ENCODE data around the gene ASIC4.

Gene ASIC4

DNA sequence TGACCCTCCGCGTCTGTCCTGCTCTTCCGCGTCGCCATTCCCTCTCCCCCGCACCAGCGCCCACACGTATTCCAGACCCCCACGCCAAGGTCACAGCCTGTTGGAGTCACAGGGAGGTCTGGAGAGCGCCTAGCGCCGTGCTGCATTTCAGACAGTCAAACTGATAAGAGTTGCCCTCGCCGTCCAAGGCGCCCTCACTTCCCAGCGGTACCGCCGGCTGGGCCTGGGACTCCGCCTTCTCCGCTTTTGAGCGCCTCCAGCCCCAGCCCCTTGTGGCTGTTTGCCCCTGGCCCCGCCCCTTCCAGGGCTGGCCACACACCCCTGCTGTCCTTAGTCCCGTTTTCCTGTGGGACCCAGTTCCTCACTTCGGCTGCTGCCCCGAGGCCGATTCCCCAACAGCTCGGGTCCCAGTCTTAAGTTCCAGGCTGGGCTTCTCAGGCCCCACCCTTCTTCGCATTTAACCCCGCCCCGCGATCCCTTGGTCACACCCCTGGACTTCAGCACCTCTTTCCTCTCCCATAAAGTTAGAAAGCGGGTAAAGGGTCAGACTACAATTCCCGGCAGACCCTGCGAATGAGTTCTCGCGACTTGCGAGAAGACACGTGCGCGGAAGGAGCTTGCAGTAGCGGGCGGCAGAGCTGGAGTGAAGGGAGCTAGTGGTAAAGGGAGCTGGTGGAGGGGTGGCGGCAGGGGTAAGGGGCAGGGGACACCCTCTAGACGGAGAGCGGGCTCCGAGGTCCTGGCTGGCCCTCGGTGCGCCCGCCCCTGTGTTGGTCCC is 15.8 kb upstream of the ASIC4 start, which contains the start of gene GMPPA:
TSS of gene GMPPA (plus strand) at position 612 of the 778 bp plus-strand sequence. CDS start 1,085 bp downstream, outside the sequence.
- DNase-seq (ENCODE audit: low read depth in 2 of 2), result peak; percentile 78

DNA sequence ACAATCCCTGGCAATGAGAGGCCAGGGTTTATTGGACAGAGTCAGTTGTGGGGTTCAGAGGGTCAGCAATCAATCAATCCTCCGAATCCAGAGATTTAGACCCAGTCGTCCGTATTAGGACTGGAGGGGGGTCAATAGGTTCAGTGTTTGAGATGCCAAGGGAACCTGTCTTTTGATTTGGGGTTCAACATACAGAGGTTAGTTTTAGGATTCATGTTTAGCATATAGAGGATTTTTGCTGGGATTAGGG is 15.3 kb upstream of the ASIC4 start:
- DNase-seq (ENCODE audit: low read depth in 2 of 2), result no peak

DNA sequence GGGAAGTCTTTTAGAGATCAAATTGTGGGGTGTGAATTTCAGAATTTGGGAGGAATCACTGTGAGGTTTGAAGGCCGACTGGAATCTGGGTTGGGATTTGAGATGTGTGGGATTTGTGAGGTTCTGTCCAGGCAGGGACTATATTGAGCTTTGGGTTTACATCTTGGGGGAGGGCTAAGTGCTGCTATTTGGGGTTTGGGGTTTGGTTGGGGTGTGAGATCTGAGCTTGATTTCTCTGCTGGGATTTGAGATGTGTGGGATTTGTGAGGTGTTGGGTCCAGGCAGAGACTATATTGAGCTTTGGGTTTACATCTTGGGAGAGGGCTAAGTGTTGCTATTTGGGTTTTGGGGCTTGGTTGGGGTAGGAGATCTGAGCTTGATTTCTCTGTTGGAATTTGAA is 14.7 kb upstream of the ASIC4 start:
- no peak for DNase-seq (ENCODE audit: low read depth in 2 of 2)

DNA sequence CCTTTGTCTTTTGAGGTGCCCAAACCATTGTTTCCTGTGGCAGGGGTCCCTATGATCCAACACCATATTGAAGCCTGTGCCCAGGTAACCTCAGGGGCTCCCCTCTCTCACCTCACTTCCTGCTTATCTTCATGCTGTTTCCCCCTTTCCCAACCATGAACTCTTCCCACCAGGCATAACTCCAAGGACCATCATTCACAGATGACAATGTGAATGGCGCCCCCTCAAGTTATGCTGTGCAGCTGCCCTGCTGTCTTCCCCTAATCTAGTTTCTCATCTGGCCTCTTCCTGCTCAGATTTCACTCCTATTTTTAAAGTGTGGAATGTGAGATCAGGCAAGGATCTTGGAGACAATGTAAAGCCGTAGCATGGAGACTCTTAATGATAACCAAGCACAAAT is 14.1 kb upstream of the ASIC4 start:
- no peak for DNase-seq (ENCODE audit: low read depth in 2 of 2)

DNA sequence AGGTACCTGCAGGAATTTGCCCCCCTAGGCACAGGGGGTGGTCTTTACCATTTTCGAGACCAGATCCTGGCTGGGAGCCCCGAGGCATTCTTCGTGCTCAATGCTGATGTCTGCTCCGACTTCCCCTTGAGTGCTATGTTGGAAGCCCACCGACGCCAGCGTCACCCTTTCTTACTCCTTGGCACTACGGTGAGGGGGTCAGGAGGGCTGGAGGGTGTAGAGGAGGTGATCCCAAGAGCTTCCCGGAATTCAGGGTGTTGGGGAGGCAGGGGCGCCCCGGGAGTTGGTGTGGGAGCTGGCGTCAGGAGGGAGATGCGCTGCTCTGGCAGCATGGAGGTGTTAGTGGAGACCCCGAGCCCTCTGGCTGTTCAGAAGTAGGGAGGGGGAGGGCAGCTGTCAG is 12.4 kb upstream of the ASIC4 start:
- DNase-seq (ENCODE audit: low read depth in 2 of 2), result no peak

DNA sequence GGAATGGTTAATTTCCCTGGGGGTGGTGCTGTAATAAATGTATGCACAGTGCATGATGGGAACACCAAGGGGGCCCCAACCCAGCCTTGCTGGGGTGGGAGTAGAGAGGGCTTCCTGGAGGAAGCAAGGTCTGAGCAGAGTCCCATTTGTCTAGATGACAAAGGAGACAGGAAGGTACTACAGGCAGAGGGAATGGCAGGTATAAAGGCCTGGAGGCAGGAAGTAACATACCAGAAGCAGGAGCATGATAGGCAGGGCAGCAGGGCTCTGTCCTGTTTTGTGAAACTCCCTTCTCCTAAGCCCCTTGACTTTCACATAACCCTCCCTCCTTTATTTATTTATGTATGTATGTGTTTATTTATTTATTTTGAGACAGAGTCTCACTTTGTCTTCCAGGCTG is 11.7 kb upstream of the ASIC4 start:
- DNase-seq (ENCODE audit: low read depth in 2 of 2), result no peak

DNA sequence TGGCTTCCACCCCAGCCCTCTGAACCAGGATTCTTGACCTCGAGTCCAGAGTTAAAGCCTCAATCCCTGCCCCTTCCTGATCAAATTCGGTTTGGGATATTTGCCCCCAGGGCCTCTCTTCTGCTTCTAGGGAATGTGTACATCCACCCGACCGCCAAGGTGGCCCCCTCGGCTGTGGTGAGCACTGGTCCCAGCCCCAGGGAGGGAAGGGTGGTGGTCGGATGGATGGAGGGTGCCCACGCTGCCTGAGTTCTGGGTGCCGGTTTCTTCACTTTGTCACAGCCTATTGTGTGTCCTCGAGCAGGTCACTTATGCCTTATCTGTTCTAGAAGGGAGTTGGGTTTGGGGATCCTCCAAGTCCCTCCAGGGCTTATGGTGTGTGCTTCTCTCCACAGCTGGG is 8.7 kb upstream of the ASIC4 start:
- DNase-seq (ENCODE audit: low read depth in 2 of 2), result no peak

DNA sequence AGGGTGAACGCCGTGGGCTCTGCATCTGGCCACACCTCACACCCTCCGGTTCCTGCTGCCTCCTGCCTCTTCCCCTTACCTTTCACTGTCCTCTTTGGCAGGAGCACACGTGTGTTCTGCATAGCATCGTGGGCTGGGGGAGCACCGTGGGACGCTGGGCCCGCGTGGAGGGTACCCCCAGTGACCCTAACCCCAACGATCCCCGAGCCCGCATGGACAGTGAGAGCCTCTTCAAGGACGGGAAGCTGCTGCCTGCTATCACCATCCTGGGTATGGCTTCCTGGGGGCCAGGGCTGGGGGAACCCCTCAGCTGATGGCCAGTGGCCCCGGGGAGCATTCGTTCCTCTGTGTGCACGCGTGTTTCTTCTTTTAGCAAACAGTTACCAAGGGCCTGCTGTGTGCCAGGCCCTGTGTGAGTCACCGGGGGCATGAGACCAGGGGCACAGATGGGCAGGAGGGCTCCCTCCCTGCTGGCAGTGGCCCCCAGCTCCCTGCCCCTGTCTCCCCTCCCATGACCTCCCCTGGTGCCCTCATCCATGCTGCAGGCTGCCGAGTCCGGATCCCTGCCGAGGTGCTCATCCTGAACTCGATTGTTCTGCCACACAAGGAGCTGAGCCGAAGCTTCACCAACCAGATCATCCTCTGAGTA is 8.0 kb upstream of the ASIC4 start:
- no peak for DNase-seq (ENCODE audit: low read depth in 2 of 2)

DNA sequence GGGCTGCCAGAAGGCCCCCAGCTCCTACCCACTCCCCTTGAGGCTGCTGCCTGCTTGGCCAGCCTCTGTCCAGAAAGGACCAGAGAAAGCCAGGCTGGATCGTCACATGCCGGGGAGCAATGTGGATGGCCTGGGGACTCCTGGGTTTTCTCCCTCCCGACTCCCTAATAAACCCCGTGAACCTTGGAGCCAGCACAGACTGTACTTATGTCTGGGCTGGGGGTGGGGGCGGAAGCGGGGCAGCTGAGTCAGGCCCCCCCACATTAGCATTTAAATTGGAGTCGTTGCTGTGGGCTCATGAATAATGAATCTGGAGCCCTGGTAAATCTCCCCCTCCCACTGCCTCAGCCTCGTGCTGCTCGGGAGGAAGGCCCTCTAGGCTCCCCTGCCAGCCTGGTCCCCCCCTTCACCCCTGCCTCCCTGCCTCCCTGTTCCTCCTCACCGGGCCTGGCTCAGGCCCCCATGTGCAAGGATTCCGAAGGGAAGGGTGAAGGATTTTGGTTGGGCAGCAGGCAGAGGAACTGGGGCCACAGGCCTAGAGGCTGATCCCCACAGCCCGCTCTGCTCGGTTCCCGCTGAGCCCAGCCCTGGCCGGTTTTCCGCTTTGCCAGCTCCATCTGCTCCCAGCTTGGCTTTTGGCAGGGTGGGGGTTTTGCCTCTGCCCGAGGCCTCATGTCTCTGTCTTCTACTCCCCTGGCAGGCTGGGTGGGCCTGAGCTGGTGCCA is 7.3 kb upstream of the ASIC4 start:
- no peak for DNase-seq (ENCODE audit: low read depth in 2 of 2)

DNA sequence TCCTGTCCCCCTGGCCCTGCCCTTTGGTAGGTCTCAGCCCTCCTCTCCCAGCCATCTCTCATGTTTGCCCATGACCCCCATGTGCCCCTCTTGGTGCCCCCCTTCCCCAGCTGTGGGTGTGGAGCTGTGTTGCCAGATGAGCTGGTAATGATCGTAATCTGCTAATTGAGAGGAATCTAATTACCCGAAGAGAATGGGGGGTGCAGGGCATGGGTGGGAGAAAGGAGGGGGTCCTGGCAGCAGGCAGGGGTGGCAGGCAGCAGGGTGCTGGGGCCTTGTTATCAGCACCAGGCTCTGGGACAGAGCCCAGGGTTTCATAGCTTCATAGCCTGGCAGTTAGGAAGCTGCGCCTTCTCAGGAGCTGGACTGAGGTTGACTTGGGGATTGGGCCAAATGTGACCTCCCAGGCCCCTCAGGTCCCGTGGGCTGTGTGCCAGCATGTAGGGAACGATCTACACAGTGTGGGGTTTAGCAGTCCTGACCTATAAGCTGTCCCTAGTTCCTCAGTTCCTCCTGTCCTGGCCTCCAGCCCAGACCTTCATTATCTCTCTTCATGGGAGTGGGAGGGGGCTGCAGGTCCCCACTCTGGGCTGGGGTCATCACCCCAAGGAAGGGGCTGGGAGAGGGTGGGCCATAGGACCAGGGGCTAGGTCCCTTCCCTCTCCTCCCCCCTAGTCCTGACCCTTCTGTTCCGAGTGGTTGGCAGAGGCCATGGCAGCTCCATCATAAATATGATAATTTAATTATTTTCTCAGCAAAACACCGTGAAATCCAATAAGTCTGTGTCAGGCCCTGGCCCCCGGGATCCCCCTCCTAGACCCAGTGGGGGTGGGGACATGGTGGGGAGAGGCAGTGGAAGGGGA is 6.5 kb upstream of the ASIC4 start:
- DNase-seq (ENCODE audit: low read depth in 2 of 2), result no peak

DNA sequence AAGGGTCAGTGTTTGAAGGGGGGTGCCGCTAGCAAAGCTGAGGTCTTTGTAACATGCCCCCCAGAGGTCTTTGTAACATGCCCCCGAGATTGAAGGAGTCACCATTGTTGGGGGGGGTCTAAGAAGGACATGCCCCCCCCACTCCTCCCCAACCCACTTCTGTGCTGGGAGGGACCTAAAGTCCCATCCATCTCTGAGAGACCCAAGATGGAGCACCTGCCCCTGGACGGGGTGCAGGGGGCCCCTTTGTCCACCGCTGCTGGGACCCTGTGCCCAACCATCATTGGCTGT is 5.9 kb upstream of the ASIC4 start:
- no peak for DNase-seq (ENCODE audit: low read depth in 2 of 2)

DNA sequence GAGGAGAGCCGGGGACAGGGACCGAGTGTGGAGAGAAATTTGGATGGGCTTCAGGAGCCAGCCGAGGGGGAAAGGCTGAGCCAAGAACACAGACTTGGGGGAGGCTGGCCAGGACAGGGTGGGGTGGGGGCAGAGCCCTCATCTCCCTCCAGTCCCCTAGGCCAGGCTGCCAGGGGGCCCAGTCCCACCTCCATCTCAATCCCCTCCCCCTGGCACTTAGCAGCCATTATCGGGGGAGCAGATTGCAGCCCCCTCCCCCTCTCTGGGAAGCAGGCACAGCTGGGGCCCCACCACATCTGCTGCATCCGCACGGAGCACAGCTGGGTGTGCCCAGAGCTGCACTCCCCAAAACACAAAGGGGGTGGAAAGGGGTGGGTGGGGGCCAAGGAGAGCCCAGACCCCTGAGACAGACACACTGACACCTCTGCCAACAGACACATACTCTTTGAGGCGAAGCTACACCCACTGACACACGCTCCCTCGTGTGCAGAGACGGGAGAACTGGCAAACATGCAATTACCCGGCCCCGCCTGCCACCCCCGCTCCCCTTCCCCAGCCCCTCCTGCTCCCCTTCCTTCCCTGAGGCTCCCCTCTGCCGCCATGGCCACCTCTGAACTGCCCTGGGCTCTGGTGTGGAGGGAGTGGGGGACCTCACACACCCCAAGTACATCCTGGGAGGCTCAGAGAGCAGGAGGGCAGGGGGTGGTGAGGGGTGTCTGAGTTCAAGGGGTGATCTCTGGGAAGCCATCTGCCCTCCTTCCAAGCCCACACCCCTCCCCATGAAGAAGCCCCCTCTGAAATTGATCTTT is 5.1 kb upstream of the ASIC4 start:
- no peak for DNase-seq (ENCODE audit: low read depth in 2 of 2)

DNA sequence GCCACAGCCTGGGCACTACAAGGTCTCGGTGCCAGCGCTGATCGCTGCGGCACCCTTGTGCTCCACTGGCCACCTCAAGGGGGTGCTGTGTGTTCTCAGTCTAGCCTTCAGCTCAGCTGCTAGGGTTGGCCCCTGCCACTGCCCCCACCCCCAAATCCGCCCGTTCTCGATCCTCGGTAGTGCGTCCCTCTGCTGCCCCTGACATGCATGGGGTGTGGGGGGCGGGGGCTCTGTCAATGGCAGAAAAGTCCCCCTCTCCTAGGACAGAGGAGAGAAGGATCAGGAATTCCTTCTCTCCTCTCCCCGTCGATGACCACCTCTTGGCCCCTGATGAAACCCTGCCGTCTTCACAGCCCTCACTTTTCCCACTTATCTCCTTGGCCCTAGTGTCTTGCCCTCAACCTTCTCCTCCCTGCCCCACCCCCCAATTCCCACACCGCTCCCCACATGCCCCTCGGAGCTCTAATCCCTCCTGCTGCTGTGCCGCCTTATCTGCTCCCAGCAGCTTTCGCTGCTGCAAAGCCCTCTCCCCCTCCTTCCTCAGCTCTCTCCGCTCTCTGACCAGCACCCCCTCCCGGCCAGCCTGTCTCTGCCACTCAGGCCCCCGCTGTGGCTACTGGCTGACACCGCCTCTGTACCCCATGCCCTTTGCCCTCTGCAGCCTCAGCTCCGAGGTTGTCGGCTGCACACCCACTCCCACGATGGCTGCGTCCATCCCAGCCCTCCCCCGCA is 4.3 kb upstream of the ASIC4 start:
- peak in 1 of 2 donors; percentile 12 for DNase-seq (ENCODE audit: low read depth in 2 of 2)

DNA sequence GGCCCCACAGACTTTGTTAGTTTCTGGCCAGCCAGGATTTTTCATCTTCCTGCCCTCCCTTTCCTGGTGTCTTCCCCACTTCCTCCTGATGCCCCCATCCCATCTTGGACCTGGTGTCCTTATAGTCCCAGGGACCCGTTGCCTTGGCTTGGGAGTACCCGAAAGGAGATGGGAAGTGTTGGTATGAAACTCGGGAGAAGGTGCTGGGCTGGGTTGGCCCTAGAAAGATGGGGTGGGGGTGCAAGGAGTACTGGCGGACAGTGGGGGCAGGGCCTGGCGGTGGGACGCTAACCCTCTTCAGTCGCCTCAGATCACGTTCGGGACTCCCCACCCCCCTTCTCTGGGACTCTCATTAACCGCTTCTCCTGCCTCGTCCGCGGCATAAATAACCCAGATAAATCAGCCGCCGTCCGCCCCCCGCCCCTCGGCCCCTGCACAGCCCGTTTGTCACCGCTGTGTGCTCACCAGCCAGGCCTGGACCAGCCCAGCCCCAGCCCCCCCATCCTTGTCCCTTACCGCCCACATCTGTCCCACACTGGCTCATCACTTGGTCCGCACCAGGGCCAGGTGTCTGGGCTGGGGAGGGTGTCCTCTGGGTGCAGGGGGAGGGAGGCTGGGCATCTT is 3.7 kb upstream of the ASIC4 start:
- DNase-seq (ENCODE audit: low read depth in 2 of 2), result no peak

DNA sequence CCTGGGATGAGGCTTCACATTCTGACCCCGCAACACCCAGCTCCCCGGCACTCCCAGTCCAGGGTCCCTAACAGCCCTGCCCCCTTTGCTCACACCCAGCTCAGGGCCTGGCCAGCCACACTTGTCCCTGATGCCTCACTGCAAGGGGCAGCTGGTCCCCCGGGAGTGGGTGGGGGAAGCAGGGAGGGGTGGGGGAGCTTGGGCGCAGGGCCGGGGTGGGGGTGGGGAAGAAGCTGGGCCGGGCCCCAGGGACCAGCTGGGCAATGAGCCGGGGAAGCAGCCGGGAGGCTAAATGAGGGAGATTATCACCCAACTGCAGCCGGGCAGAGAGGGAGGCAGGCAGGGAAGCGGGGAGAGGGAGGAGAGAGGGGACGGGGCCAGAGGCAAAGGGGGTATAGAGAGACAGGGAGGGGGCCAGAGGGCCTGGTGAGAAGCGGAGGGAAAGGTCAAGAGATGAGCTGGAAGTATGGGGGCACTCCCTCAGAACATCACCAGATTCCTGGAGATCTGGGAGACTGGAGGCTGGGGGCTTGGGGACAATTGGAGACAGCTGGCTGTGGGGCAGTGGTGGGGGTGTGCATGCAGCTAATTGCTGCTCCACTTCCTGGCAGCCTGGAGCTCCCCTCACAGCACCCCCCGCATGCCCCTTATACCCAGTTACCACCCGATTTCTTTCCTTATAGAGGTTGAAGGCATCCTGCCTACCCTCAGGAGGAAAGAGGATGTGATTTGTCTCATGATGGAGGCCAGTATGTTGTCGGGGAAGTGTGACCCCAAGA is 2.5 kb upstream of the ASIC4 start:
- DNase-seq (ENCODE audit: low read depth in 2 of 2), result no peak

DNA sequence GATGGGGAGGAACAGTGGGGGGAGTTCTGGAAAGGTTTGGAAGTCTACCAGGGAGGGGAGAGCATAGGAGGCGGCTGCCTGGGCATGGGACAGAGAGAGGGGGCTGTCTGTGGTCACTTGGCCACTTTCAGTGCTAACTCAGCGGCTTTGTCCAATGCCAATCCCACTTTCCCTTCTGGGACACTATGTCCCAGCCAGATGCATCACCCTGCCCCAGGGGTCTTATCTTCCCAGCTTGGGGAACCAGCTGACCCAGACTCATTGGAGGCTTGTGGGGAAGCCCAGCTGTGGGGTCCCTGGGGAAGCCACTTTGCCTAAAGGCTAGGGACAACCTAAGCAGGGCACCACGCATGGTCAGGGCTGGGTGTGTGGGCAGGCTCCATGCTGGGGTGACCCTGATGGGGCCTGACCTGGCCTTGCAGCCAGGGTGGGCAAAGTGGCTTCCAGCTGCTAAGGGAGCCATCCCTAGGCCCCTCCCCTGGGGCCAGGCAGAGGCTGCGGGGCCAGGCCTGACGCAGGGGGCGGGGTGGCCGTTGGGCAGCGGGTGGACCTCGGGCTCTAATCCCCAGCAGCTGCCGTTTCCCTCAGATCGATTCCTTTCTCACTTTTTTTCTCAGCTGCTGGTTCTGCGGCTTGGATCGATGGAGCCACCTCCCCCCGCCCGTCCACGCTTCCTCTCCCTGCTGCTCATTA is 1.6 kb upstream of the ASIC4 start:
- DNase-seq (ENCODE audit: low read depth in 2 of 2), result no peak

DNA sequence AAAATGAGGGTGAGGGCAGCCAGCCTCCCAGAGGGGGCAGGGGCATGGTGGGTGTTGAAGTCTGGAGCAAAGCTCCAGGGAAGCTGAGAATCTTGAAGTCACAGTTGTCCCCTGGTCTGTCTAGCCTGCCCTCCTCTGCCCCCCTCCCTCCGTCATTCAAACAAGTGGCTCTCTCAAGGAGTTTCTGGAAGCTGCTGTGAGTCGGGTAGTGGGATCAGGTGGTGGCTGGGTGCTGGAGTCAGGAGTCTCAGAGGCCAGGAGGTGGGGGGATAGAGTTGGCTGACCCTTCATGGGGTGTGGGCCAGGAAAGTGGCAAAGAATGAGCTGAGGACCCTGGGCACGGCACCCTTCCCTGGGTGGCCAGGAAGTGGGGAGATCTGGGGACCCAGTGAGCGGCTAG is 495 bp upstream of the ASIC4 start:
- DNase-seq (ENCODE audit: low read depth in 2 of 2), result no peak

DNA sequence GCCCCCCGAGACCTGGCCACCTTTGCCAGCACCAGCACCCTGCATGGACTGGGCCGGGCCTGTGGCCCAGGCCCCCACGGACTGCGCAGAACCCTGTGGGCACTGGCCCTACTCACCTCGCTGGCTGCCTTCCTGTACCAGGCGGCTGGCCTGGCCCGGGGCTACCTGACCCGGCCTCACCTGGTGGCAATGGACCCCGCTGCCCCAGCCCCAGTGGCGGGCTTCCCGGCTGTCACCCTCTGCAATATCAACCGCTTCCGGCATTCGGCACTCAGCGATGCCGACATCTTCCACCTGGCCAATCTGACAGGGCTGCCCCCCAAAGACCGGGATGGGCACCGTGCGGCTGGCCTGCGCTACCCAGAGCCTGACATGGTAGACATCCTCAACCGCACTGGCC is 554 bp downstream of the ASIC4 start:
- no peak for DNase-seq (ENCODE audit: low read depth in 2 of 2)

Measured in stimulated activated CD8-positive, alpha-beta memory T cell treated with anti-CD3 and anti-CD28 coated beads, Interleukin-2, amount 100 ng/mL, for 1 hour (primary cell).